Measurements from ENCODE around the gene HOXD10. TPM values are rescaled to one million over a fixed set of nuclear protein-coding genes. Genes with fewer than 3 reads are reported as not detected.

Gene HOXD10
- total and polyA plus RNA-seq, 9 of the 15 experiments (the other 6 are each of a cell fraction or from before 2014, with no cell fraction given), result not detected

DNA sequence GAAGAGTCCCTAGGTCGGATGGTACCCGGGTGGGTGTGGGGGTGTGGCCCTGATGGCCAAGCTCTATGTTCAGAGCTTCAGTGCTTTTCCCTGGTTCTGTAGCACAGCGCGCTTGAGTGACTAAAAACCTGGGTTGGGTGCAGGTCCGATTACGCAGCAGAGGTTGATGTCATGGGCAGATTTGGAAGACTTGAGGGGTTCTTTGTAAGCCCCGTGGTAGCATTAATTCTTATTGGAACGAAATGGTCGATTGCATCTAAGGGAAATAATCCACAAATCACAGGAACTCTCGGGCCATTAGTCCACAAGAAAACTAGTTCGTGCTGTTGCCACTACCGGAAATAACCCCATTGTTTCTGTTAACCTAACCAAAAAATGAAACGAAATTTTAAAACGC lies 21.9 kb downstream of the HOXD10 start:
- Histone ChIP-seq H2AFZ (ENCODE audit: low read depth, low read length) (no peak overlapping the region), H3K4me2 (ENCODE audit: insufficient read depth, low read length) (no peak overlapping the region), H3K9ac (ENCODE audit: insufficient read depth in 1 of 2, low read depth in 2 of 2, low read length in 2 of 2) (no peak overlapping the region), H3K4me3 (no peak overlapping the region), H3K9me1 (ENCODE audit: control insufficient read depth, insufficient read depth, low read length) (no peaks in the 10 kb centered on the region), H3K27ac (ENCODE audit: extremely low read depth, low read depth, low read length) (no peak overlapping the region), H3K79me2 (ENCODE audit: control insufficient read depth, insufficient read depth, low read length) (no peaks in the 10 kb centered on the region), H3K36me3 (ENCODE audit: control insufficient read depth, insufficient read depth, low read length) (no peaks in the 10 kb centered on the region), H4K20me1 (replicated peaks; ENCODE audit: control insufficient read depth, insufficient read depth, low read length) (no peaks in the 10 kb centered on the region), H3K4me1 (replicated peaks in 1 of 2; ENCODE audit: control insufficient read depth in 2 of 2, insufficient read depth in 2 of 2, low read length in 2 of 2) (peaks cover 0 to 15% of the 10 kb centered on the region in 2 experiments; a peak in 2 of 5 replicates), H3K27me3 (ENCODE audit: control insufficient read depth in 2 of 2, insufficient read depth in 2 of 2, low read length in 2 of 2) (peaks cover 29 to 54% of the 10 kb centered on the region in 2 experiments; a peak in 4 of 5 replicates), H3K9me3 (replicated peaks; ENCODE audit: control insufficient read depth, insufficient read depth, low read depth, low read length) (no peaks in the 10 kb centered on the region; the same call in 1 of the 2 replicates)
- ChIA-PET POLR2A (interaction anchor here (1.9 kb wide), 1 partner anchor 317 kb away, joined by 7 read pairs; no protein-coding TSS in a partner anchor), CTCF (ENCODE audit: low intra/inter-chr PET ratio) (interaction anchor here (0.7 kb wide), 1 partner anchor 500 kb away, joined by 7 read pairs; no protein-coding TSS in a partner anchor)
- FAIRE-seq (no peak), ATAC-seq (no peak), DNase-seq (ENCODE audit: extremely low read depth in 1 of 4, low spot score in 3 of 4) (no peak)
- BruUV-seq (replicated peaks), result no TSS peak
- TF ChIP-seq ZNF41 (CRISPR knock-in tag; conservative IDR thresholded peaks at IDR 0.05) (no peak), TBP (optimal IDR thresholded peaks at IDR 0.05; ENCODE audit: low read depth, low read length) (no peak), ADNP (tag; IDR thresholded peaks at IDR 0.05) (no peak), CREM (IDR thresholded peaks at IDR 0.05; ENCODE audit: low read depth) (no peak), MCM5 (IDR thresholded peaks at IDR 0.05; ENCODE audit: low read depth) (no peak), ZNF347 (CRISPR knock-in tag; IDR thresholded peaks at IDR 0.05; ENCODE audit: low read depth) (no peak)
- TF ChIP-seq, protein P1, sequence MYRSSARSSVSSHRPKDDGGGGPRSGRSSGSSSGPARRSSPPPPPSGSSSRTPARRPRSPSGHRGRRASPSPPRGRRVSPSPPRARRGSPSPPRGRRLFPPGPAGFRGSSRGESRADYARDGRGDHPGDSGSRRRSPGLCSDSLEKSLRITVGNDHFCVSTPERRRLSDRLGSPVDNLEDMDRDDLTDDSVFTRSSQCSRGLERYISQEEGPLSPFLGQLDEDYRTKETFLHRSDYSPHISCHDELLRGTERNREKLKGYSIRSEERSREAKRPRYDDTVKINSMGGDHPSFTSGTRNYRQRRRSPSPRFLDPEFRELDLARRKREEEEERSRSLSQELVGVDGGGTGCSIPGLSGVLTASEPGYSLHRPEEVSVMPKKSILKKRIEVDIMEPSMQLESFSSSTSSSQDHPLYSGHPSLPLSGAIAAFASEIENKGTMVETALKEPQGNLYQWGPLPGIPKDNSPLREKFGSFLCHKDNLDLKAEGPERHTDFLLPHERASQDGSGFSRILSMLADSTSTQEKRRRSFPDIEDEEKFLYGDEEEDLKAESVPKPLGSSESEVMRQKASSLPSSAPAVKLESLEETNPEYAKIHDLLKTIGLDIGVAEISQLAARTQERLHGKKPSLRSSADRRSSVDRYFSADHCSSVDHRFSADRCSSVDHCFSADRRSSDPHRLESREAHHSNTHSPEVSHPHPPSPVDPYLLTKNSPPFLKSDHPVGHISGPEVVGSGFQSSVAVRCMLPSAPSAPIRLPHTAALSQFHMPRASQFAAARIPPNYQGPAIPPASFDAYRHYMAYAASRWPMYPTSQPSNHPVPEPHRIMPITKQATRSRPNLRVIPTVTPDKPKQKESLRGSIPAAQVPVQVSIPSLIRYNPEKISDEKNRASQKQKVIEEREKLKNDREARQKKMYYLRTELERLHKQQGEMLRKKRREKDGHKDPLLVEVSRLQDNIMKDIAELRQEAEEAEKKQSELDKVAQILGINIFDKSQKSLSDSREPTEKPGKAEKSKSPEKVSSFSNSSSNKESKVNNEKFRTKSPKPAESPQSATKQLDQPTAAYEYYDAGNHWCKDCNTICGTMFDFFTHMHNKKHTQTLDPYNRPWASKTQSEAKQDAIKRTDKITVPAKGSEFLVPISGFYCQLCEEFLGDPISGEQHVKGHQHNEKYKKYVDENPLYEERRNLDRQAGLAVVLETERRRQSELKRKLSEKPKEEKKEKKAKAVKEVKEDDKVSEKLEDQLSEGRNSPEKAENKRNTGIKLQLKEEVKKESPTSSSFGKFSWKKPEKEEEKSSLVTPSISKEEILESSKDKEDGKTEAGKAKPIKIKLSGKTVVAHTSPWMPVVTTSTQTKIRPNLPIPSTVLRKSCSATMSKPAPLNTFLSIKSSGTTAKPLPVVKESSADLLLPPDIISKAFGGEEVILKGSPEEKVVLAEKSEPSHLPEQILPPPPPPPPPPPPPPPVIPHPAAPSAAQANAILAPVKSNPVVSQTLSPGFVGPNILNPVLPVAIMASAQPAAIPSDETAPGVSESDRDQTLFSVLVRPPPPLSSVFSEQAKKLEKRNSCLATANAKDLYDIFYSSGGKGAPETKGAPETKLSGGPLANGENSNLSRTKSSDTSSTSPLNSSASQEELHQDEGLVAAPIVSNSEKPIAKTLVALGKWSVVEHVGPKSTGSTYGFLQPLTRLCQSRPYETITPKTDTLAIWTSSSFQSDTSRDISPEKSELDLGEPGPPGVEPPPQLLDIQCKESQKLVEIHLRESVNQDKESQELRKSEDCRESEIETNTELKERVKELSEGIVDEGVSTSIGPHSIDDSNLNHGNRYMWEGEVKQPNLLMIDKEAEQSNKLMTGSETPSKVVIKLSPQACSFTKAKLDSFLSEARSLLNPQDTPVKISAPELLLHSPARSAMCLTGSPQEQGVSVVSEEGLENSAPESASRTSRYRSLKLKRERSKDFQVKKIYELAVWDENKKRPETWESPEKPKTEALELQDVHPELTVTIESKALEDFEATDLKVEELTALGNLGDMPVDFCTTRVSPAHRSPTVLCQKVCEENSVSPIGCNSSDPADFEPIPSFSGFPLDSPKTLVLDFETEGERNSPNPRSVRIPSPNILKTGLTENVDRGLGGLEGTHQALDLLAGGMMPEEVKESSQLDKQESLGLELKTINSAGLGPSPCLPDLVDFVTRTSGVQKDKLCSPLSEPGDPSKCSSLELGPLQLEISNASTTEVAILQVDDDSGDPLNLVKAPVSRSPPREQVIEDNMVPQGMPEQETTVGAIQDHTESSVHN (IDR thresholded peaks at IDR 0.05; ENCODE audit: borderline replicate concordance in 1 of 2, low read depth in 1 of 2), result no peak
- WGBS (ENCODE audit: insufficient coverage, low coverage, missing lambda C conversion rate), result 16% methylated on average over 14 of the region's 14 CpGs
- in situ Hi-C loops (cut with MboI), result loop anchor here (25.0 kb wide), 2 partner anchors 674 to 1624 kb away; no protein-coding TSS in a partner anchor
- intact Hi-C loops (cut with micrococcal nuclease), result no loop called here
